Measurements from ENCODE around the gene AFMID.

GRCh38 chr17:78248051-78248914, 61.1 kb downstream of the AFMID start:
- TF ChIP-seq CTCF (IDR thresholded peaks at IDR 0.05) (no peak), ZFX (IDR thresholded peaks at IDR 0.05; ENCODE audit: borderline replicate concordance) (no peak)

All from 22Rv1 (cell line).